ENCODE results near the gene GLI2.

The GLI2 gene

GRCh38 chr2:120737340-120738101, 1.9 kb downstream of the GLI2 start:
- TF ChIP-seq CTCF (IDR thresholded peaks at IDR 0.05), result no peak
- Histone ChIP-seq H3K9me3 (no peaks in the 10 kb centered on the region), H3K27me3 (peaks cover 100% of the 10 kb centered on the region), H3K27ac (no peak overlapping the region), H3K4me1 (ENCODE audit: control insufficient read depth in 1 of 2, insufficient read depth in 1 of 2, low read depth in 1 of 2, low read length in 1 of 2) (no peaks in the 10 kb centered on the region), H3K36me3 (no peaks in the 10 kb centered on the region), H3K4me3 (ENCODE audit: low read depth in 1 of 2, low read length in 1 of 2) (no peak overlapping the region)

GRCh38 chr2:120738117-120738516, 2.4 kb downstream of the GLI2 start:
- Histone ChIP-seq H3K9me3 (no peaks in the 10 kb centered on the region), H3K27me3 (peaks cover 100% of the 10 kb centered on the region), H3K36me3 (no peaks in the 10 kb centered on the region), H3K4me3 (ENCODE audit: low read depth in 1 of 2, low read length in 1 of 2) (no peak overlapping the region), H3K27ac (no peak overlapping the region), H3K4me1 (ENCODE audit: control insufficient read depth in 1 of 2, insufficient read depth in 1 of 2, low read depth in 1 of 2, low read length in 1 of 2) (no peaks in the 10 kb centered on the region)
- TF ChIP-seq CTCF (IDR thresholded peaks at IDR 0.05), result no peak

GRCh38 chr2:120738786-120739437, 3.2 kb downstream of the GLI2 start:
- Histone ChIP-seq H3K27me3 (peaks cover 100% of the 10 kb centered on the region), H3K4me1 (ENCODE audit: control insufficient read depth in 1 of 2, insufficient read depth in 1 of 2, low read depth in 1 of 2, low read length in 1 of 2) (no peaks in the 10 kb centered on the region), H3K4me3 (ENCODE audit: low read depth in 1 of 2, low read length in 1 of 2) (no peak overlapping the region), H3K9me3 (no peaks in the 10 kb centered on the region), H3K36me3 (no peaks in the 10 kb centered on the region), H3K27ac (no peak overlapping the region)
- no peak for TF ChIP-seq CTCF (IDR thresholded peaks at IDR 0.05)

GRCh38 chr2:120739438-120740090, 3.9 kb downstream of the GLI2 start:
- H3K36me3 ChIP-seq, result no peaks in the 10 kb centered on the region
- H3K4me3 ChIP-seq (ENCODE audit: low read depth in 1 of 2, low read length in 1 of 2), result no peak overlapping the region
- H3K9me3 ChIP-seq, result no peaks in the 10 kb centered on the region
- H3K27me3 ChIP-seq, result peaks cover 100% of the 10 kb centered on the region
- no peak overlapping the region for H3K27ac ChIP-seq
- no peak for TF ChIP-seq CTCF (IDR thresholded peaks at IDR 0.05)
- H3K4me1 ChIP-seq (ENCODE audit: control insufficient read depth in 1 of 2, insufficient read depth in 1 of 2, low read depth in 1 of 2, low read length in 1 of 2), result no peaks in the 10 kb centered on the region

GRCh38 chr2:120740375-120740764, 4.7 kb downstream of the GLI2 start:
- no peak for TF ChIP-seq CTCF (IDR thresholded peaks at IDR 0.05)
- H3K9me3 ChIP-seq, result no peaks in the 10 kb centered on the region
- no peak overlapping the region for H3K27ac ChIP-seq
- no peaks in the 10 kb centered on the region for H3K4me1 ChIP-seq (ENCODE audit: control insufficient read depth in 1 of 2, insufficient read depth in 1 of 2, low read depth in 1 of 2, low read length in 1 of 2)
- H3K36me3 ChIP-seq, result no peaks in the 10 kb centered on the region
- no peak overlapping the region for H3K4me3 ChIP-seq (ENCODE audit: low read depth in 1 of 2, low read length in 1 of 2)
- H3K27me3 ChIP-seq, result peaks cover 100% of the 10 kb centered on the region
